Stimulated activated CD4-positive, alpha-beta T cell treated with anti-CD3 and anti-CD28 coated beads, Interleukin-4, amount 100 ng/mL, for 48 hours (primary cell): ENCODE results near the gene ABCF2.

ENCODE experiments used
- DNase-seq, 2 donors: peaks; one replicate each; pipeline ENCODE4 v3.0.0-alpha.2; 2020; ENCODE audit warnings: low read depth in 2 of 2

ABCF2 gene

GRCh38 chr7:151225948-151226510, 976 bp downstream of the ABCF2 start:
- no peak for DNase-seq

- no peak for DNase-seq
These were observed 3.3 kb downstream of the ABCF2 start for GRCh38 chr7:151223728-151224127.

- DNase-seq, result no peak
These were observed 8.8 kb downstream of the ABCF2 start for GRCh38 chr7:151218170-151218569.

- DNase-seq, result no peak
These were observed 11.6 kb downstream of the ABCF2 start for GRCh38 chr7:151215396-151215795.

GRCh38 chr7:151213826-151214225, 13.2 kb downstream of the ABCF2 start:
- no peak for DNase-seq

GRCh38 chr7:151212626-151213025, 14.4 kb downstream of the ABCF2 start:
- no peak for DNase-seq

- DNase-seq, result no peak
These were observed 15.7 kb downstream of the ABCF2 start for GRCh38 chr7:151211155-151211772.

GRCh38 chr7:151210087-151210854, 16.7 kb downstream of the ABCF2 start, which contains the start of gene H2BK1:
Gene H2BK1 (minus strand): TSS chr7:151210488. CDS start chr7:151210318, 170 bp downstream.
- no peak for DNase-seq

- no peak for DNase-seq
These were observed 17.4 kb downstream of the ABCF2 start for GRCh38 chr7:151209588-151209987.

GRCh38 chr7:151208253-151208862, 18.6 kb downstream of the ABCF2 start:
- no peak for DNase-seq

- no peak for DNase-seq
These were observed 19.2 kb downstream of the ABCF2 start for GRCh38 chr7:151207804-151208203.

- DNase-seq, result no peak
These were observed 19.7 kb downstream of the ABCF2 start for GRCh38 chr7:151207315-151207714.

GRCh38 chr7:151206914-151207313, 20.1 kb downstream of the ABCF2 start:
- DNase-seq, result no peak

GRCh38 chr7:151205730-151206129, 21.3 kb downstream of the ABCF2 start:
- no peak for DNase-seq

- DNase-seq, result no peak
These were observed 22.5 kb downstream of the ABCF2 start for GRCh38 chr7:151204383-151205032.

- no peak for DNase-seq
These were observed 24.2 kb downstream of the ABCF2 start for GRCh38 chr7:151202836-151203235.

- no peak for DNase-seq
These were observed 25.3 kb downstream of the ABCF2 start for GRCh38 chr7:151201751-151202150.

- DNase-seq, result no peak
These were observed 25.7 kb downstream of the ABCF2 start for GRCh38 chr7:151201344-151201743.

GRCh38 chr7:151198945-151199848, 27.8 kb downstream of the ABCF2 start:
- no peak for DNase-seq

- DNase-seq, result no peak
These were observed 29.1 kb downstream of the ABCF2 start for GRCh38 chr7:151197932-151198331.
